Type B pancreatic cell (in vitro differentiated cells): Measurements from ENCODE around the gene OTULINL. TPM values are rescaled to one million over a fixed set of nuclear protein-coding genes. Genes with fewer than 3 reads are reported as not detected.

Experiments used
- DNase-seq: peaks from one replicate; pipeline ENCODE4 v3.0.0; 2021; ENCODE audit warnings: mixed read lengths; ENCODE audit not compliant: unreplicated experiment; ENCODE audit errors: extremely low spot score
- H3K27ac Mint-ChIP-seq: 2 replicates; pipeline ENCODE4 v1.8.0; 2021; ENCODE audit warnings: mild to moderate bottlenecking, mixed read lengths
- H3K27me3 Mint-ChIP-seq: 2 replicates; pipeline ENCODE4 v1.8.0; 2021; ENCODE audit warnings: mixed read lengths
- H3K36me3 Mint-ChIP-seq: 2 replicates; pipeline ENCODE4 v1.8.0; 2021; ENCODE audit warnings: mixed read lengths
- H3K4me1 Mint-ChIP-seq: one replicate; pipeline ENCODE4 v1.8.0; 2021; ENCODE audit warnings: mixed read lengths; ENCODE audit not compliant: unreplicated experiment
- H3K4me3 Mint-ChIP-seq: 2 replicates; pipeline ENCODE4 v1.8.0; 2021; ENCODE audit warnings: mild to moderate bottlenecking, mixed read lengths
- H3K9me3 Mint-ChIP-seq: 2 replicates; pipeline ENCODE4 v1.8.0; 2021; ENCODE audit warnings: mixed read lengths
- total RNA-seq: library from RNA; stranded (reverse); gene quantifications from 2 replicates; pipeline ENCODE4 v1.2.1, GENCODE V29; 2021; ENCODE audit warnings: low replicate concordance
- TF ChIP-seq, protein P1 (sequence below): fragments of 200-600 bp; sonication (generic); conservative IDR thresholded peaks from 2 replicates; pipeline ENCODE4 v1.5.0; 2021; ENCODE audit warnings: antibody characterized with exemption, mild to moderate bottlenecking

Gene OTULINL
- total RNA-seq, 1 donor from 2014 or later = 7.1 TPM

GRCh38 chr5:14611737-14612136 lies 30.1 kb downstream of the OTULINL start:
- H3K4me1 Mint-ChIP-seq = no peaks in the 10 kb centered on the region
- DNase-seq = no peak
- H3K36me3 Mint-ChIP-seq = no peaks in the 10 kb centered on the region
- H3K27ac Mint-ChIP-seq = no peak overlapping the region
- TF ChIP-seq, protein P1, sequence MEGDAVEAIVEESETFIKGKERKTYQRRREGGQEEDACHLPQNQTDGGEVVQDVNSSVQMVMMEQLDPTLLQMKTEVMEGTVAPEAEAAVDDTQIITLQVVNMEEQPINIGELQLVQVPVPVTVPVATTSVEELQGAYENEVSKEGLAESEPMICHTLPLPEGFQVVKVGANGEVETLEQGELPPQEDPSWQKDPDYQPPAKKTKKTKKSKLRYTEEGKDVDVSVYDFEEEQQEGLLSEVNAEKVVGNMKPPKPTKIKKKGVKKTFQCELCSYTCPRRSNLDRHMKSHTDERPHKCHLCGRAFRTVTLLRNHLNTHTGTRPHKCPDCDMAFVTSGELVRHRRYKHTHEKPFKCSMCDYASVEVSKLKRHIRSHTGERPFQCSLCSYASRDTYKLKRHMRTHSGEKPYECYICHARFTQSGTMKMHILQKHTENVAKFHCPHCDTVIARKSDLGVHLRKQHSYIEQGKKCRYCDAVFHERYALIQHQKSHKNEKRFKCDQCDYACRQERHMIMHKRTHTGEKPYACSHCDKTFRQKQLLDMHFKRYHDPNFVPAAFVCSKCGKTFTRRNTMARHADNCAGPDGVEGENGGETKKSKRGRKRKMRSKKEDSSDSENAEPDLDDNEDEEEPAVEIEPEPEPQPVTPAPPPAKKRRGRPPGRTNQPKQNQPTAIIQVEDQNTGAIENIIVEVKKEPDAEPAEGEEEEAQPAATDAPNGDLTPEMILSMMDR = no peak
- H3K27me3 Mint-ChIP-seq = no peaks in the 10 kb centered on the region
- H3K9me3 Mint-ChIP-seq = no peaks in the 10 kb centered on the region
- H3K4me3 Mint-ChIP-seq = no peak overlapping the region

DNA sequence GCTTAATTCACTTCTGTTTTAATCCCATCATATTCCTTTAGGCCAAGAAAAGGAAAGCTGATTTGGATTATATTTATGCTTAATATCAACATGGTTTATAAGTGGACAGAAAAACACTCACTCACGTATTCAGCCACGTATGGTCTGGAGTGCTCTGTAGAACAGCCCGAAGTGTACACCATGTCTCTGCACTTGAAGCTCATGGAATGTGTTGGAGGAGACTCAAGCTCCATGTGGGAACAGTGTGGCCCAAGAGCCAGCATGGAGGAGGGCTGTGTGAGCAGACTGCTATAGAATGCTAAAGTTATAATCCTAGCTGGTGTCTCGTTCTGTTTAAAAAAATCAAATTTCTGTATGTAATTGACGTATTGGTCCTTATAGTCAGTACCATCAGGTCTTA lies 32.9 kb downstream of the OTULINL start:
- Mint-ChIP-seq H3K27ac (no peak overlapping the region), H3K4me1 (no peaks in the 10 kb centered on the region), H3K9me3 (no peaks in the 10 kb centered on the region), H3K27me3 (no peaks in the 10 kb centered on the region), H3K4me3 (no peak overlapping the region), H3K36me3 (no peaks in the 10 kb centered on the region)
- TF ChIP-seq, protein P1 = no peak
- DNase-seq = no peak

DNA sequence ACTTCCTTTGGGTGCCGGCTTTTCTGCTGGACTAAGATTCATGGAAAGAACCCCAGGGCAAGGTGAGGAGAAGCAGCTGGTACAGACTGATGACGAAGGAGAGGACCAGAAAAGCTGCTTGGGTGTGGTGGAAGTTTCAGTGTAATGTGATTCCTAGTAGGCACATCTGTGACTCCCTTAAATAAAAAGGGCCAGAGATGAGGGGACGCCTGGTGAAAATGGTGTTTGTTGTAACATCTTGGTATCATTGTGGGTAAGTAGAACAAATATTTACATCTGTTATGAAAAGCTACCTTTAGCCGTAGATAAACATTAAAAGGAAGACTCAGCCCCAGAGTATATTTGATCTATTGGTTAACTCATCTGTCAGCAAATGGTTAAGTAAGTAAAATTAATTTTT lies 33.8 kb downstream of the OTULINL start:
- Mint-ChIP-seq H3K36me3 (no peaks in the 10 kb centered on the region), H3K9me3 (no peaks in the 10 kb centered on the region), H3K27me3 (no peaks in the 10 kb centered on the region), H3K4me3 (no peak overlapping the region), H3K27ac (no peak overlapping the region), H3K4me1 (no peaks in the 10 kb centered on the region)
- no peak for DNase-seq
- TF ChIP-seq, protein P1 = no peak

- Mint-ChIP-seq H3K27me3 (no peaks in the 10 kb centered on the region), H3K4me1 (no peaks in the 10 kb centered on the region), H3K9me3 (peaks cover 7% of the 10 kb centered on the region), H3K4me3 (no peak overlapping the region), H3K36me3 (no peaks in the 10 kb centered on the region), H3K27ac (no peak overlapping the region)
- TF ChIP-seq, protein P1 = no peak
- DNase-seq = no peak
These were observed 35.8 kb downstream of the OTULINL start for GRCh38 chr5:14617441-14617840.

GRCh38 chr5:14627270-14627669 lies 45.7 kb downstream of the OTULINL start:
- no peak for DNase-seq
- Mint-ChIP-seq H3K4me1 (no peaks in the 10 kb centered on the region), H3K4me3 (no peak overlapping the region), H3K27ac (no peak overlapping the region), H3K9me3 (no peaks in the 10 kb centered on the region), H3K36me3 (no peaks in the 10 kb centered on the region), H3K27me3 (no peaks in the 10 kb centered on the region)
- TF ChIP-seq, protein P1 = no peak

- Mint-ChIP-seq H3K36me3 (no peaks in the 10 kb centered on the region), H3K4me1 (no peaks in the 10 kb centered on the region), H3K27ac (no peak overlapping the region), H3K4me3 (no peak overlapping the region), H3K27me3 (no peaks in the 10 kb centered on the region), H3K9me3 (no peaks in the 10 kb centered on the region)
- TF ChIP-seq, protein P1 = no peak
- no peak for DNase-seq
These were observed 46.8 kb downstream of the OTULINL start for GRCh38 chr5:14628346-14628745.
